ENCODE measurements around the gene HIPK4.

Gene HIPK4

DNA sequence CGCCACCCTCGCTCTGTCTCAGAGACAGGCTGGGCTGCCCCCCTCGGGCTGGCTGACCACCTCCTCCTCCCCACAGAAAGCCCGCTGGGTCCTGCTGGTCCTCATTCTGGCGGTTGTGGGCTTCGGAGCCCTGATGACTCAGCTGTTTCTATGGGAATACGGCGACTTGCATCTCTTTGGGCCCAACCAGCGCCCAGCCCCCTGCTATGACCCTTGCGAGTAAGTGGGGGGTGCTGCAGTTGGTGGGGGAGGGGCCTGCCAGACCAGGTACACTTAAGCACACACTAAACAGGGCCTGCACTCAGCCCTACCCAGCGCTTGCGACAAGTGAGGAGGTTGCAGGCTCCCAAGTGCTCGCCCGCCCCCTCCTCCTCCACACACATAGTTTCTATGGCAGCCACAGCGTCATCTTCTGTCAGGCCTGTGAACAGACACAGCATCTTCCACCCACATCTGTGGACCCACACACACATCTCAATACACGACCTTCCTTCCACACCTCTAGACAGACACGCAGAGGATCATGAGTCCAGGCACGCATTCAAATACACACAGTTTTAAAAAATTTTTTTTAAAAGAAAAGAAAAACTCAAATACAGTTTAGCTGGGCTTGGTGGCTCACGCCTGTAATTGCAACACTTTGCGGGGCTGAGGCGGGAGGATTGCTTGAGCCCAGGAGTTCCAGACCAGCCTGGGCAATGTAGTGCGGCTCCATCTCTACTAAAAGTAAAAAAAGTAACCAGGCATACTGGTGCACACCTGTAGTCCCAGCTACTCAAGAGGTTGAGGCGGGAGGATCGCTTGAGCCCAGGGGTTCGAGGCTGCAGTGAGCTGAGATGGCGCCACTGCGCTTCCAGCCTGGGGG is 23.1 kb downstream of the HIPK4 start:
- peak; percentile 85 for DNase-seq (ENCODE audit: low spot score)

- peak; percentile 83 for DNase-seq (ENCODE audit: low spot score)
These were observed 24.2 kb downstream of the HIPK4 start for GRCh38 chr19:40365613-40366401.

GRCh38 chr19:40365010-40365409 is 25.0 kb downstream of the HIPK4 start:
- DNase-seq (ENCODE audit: low spot score), result no peak

DNA sequence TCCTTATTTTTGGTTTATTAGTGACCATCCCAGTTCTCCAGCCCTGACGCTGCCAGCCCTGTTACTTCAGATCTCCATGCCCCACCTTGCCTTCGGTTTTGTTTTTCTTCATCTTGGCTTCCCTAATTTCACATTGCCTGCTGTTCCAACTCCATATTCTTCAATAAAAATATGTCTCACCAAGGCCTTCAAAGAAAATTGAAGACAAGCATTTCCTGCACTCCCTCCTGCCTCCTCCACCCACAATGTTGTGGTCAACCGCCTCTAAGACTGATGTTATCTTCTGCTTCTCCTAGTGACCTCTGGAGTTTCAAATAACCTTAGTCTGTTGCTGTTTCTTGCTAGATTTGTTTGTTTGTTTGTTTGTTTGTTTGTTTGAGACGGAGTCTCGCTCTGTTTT is 26.9 kb downstream of the HIPK4 start:
- DNase-seq (ENCODE audit: low spot score), result no peak

DNA sequence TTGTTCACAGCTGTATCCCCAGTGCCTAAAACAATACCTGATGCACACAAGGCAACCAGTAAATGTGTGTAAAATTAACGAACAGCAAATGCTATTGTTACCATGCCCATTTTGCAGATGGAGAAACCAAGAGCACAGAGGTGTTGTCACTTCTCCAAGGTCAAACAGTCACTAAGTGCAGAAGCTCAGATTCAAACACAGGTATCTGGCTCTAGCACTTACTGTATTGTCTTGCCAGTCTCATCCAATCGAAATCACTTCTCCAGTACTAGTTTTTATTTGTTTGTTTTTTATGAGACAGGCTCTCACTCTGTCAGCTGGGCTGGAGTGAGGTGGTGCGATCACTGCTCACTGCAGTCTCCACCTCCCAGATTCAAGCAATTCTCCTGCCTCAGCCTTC is 27.8 kb downstream of the HIPK4 start:
- no peak for DNase-seq (ENCODE audit: low spot score)

- peak; percentile 76 for DNase-seq (ENCODE audit: low spot score)
These were observed 29.2 kb downstream of the HIPK4 start for GRCh38 chr19:40360708-40361241.

DNA sequence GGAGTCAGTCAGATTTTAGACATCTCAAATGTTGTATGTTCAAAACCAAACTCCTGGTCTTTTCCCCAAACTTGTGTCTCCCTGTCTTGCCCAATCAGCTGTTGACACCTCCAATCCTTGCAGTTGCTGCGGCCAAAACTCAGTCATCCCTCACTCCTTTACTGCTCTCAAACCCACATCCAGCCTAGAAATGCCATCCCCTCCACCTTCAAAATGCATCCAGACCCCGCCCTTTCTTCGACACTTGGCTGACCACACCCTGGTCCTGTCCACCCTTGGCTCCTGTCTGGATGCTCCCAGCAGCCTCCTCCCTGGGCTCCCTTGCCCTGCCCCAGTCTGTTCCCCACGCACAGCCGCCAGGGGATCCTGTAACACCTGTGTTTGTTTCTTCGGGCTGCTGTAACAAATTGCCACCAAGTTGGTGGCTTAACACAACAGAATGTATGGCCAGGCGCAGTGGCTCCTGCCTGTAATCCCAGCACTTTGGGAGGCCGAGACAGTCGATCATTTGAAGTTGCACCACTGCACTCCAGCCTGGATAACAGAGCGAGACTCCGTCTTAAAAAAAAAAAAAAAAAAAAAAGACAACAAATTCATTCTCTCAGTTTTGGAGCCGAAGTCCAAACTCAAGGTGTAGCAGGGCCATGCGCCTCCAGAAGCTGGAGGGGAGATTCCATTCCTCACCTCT is 29.8 kb downstream of the HIPK4 start:
- DNase-seq (ENCODE audit: low spot score), result no peak

DNA sequence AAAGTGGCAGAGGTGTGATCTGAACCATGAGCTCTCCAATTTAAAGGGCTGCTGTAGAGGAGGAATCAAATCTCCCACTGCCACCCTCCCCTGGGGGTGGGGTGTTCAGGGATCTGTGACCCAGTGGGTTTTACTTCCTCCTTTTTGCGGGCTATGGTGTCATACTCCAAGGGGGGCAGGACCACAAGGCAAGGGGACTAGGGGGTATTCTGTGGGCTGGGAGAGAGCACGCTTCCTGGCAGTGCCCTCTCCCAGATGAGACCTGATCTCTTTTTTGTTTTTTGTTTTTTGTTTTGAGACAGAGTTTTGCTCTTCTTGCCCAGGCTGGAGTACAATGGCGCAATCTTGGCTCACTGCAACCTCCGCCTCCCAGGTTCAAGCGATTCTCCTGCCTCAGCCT is 31.2 kb downstream of the HIPK4 start:
- DNase-seq (ENCODE audit: low spot score), result no peak

GRCh38 chr19:40357640-40358039 is 32.3 kb downstream of the HIPK4 start:
- DNase-seq (ENCODE audit: low spot score), result no peak

DNA sequence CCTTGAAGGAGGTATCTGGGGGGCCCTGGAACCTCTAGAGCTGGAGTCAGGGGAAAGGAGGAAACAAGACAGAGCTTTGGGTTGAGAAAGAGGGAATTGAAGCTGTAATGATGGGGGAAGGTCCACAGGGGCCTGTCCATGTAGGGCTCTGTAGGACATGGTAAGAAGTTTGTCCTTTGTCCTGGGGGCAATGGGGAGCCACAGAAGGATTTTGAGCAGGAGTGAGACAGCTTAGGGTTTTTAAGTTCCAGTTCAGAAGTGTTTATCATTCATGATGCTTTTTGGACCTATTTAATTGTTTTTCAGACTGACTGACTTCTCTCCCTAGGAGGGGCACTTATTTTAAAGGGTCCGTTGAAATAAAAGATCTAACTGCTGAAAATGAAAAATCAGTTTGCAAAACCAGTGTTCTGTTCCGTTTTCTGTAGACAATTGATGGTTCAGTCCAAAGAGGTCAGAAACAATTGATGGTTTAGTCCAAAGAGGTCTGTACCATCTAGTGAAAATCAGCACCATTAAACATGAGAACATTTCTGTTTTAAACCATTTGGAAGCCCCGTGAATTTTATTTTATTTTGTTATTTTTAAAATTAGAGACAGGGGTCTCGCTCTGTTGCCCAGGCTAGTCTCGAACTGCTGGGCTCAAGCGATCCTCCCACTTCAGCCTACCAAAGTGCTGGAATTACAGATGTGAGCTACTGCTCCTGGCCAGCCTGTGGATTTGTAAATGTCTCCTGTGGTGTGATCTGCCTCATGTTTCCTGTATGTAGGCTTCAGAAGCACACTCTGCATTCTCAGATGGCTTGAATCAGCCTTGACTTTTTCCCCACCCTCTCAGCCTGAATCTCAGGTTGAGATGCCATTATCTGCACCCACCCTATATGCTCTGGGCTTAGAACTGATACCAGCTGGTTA is 33.0 kb downstream of the HIPK4 start:
- no peak for DNase-seq (ENCODE audit: low spot score)

DNA sequence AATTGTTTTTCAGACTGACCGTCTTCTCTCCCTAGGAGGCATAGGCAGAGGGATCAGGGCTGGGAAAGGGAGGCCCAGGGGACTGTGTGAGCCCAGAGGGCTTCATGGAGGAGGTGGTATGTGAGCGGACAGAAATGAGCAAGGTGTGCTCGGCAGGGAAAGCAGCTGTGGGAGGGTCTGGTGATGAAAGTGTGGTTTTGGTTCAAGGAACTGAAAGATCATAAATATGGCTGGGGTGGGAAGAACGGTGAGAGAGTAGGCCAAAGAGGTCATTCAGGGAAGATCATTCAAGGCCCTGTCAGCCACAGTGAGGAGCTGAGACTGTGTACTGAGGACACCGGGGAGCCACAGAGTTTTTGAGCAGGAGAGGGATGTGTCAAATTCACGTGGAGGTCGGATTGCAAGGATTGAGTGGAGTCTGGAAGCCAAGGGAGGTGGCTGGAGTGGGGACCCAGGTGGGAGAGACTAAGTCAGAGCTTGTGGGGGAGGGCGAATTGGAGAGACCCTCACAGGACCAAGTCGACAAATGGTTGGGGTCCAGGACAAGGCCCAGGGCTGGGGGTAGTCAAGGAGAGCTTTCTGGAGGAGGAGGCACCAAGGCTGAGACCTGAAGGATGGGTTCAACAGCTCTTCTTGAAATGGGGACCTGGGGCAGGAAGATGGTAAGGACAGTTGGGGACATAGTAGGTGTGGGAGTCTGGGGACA is 33.9 kb downstream of the HIPK4 start:
- no peak for DNase-seq (ENCODE audit: low spot score)

GRCh38 chr19:40348961-40349507 is 40.9 kb downstream of the HIPK4 start:
- peak; percentile 28 for DNase-seq (ENCODE audit: low spot score)

DNA sequence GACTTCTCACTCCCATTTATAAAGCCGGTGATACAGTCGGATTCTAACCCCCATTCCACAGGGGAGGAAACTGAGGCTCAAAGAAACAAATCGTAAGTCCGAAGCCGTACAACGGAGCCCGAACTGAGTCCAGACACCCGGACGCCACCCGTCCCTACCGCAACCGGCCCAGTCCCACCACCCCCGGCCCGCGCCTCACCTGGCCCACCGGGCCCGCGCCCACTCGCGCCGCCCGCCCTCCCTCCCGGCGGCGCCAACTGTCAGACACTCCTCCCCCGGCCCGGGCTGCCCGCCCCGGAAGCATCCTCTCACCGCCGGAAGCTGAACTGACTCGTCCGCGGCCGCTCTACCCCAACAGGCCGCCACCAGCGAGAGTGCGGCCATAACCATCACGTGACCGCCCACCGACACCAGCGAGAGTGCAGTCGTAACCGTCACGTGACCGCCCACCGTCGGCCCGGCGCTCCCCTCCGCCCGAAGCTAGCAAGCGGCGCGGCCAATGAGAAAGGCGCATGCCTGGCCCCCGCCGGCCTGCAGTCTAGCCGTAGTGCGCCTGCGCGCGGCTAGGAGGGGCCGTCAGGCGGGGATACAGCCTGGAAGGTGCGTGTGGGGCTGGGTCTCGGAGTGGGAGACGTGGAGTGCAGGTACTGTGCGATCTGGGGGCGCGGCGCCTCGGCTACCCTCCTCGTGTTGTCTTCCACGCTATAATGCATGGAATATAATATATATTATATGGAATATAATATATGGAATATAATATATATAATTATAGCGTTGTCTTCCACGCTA is 41.7 kb downstream of the HIPK4 start, which contains the start of the genes C19orf47 and PLD3:
Gene C19orf47, minus strand, starts transcription at position 273 of the 789 bp plus-strand sequence. CDS start 6,540 bp downstream, outside the sequence.
Gene PLD3, plus strand, starts transcription at position 571 of the 789 bp plus-strand sequence. CDS start 17,789 bp downstream, outside the sequence.
- DNase-seq (ENCODE audit: low spot score), result peak; percentile 98

DNA sequence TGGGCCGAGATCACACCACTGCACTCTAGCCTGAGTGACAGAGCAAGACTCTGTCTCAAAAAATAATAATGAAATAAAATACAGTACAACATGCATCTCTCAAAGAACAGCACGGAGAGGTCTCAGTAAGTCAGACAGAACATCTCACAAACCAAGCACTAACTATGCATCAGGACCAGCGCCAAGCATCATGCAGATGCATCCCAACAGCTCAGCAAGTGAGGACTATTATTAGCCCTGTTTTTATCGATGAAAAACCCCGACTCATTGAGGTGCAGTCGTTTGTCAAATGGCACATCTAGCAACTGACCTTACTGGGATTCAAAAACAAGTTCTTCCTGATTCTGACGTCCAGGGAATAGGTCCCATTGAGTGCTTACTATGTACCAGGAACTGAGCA is 45.6 kb downstream of the HIPK4 start:
- no peak for DNase-seq (ENCODE audit: low spot score)

DNA sequence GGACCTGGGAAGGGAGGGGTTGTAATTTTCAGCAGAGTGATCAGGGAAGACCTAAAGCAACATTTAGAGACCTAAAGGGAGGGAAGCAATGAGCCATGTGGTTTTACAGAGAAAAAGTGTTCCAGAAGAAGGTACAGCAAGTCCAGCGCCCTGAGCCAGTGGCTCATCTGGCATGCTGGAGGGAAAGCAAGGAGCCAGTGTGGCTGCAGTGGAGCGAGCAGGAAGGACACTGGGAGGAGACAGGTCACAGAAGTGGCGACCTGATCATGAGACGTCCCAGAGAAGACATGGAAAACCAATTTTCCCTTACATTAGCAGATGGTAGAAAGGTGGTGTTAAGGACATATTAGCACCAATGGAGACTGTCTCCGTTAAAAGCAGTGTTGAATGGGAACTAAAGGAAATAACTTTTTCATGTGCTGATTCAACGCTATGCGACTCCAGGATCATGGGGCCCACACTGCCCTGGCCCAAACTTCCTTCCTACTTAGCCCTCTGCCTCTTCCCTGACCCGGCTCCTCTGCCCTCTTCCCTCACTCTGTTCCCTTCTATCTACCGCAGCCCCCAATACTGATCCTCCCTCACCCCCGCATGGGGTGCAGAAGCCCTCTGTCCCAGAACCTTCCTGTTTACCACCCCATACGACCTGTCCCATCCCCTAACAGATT is 47.2 kb downstream of the HIPK4 start:
- no peak for DNase-seq (ENCODE audit: low spot score)

DNA sequence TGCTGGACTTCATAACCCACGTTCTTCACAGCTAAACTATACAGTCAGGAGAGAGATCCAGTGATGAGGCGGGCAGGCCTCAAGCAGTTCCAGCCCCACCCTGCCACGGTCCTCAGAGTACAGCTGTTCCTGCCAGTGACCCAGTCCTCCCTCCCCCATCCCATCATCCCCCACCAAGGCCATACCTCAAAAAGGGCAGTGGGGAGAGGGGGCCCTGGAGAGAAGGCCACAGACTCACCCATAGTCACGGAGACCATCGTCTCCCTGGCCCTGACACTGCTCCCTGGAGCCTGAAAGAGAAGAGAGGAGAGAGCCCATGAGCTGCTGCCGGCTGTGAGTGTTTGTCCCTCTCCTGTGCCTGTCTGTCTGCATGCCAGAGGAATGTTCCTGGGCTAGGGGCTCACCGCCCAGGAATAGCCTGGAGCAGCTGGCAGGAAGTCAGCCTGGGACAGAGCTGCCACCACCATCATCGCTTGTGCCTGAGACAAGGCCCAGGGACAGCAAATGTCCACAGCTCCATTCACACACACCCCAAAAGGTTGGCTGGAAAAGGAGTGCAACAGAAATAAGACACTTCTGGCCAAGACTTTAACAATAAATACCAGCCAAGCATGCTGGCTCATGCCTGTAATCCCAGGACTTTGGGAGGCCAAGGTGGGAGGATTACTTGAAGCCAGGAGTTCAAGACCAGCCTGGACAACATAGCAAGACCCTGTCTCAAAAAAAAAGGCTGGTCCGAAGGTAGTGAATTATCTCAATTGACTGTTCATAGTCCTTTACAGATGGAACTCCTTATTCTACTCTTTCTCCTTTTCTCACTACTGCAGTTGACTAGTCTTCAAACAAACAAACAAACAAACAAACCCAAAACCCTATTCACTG is 48.1 kb downstream of the HIPK4 start:
- no peak for DNase-seq (ENCODE audit: low spot score)

All from SK-N-DZ (cell line).